ENCODE results near the gene NACC2.

NACC2 gene

GRCh38 chr9:136020206-136020605 is 74.9 kb downstream of the NACC2 start:
- DNase-seq = no peak

- DNase-seq = no peak
These were observed 75.4 kb downstream of the NACC2 start for GRCh38 chr9:136019681-136020060.

DNA sequence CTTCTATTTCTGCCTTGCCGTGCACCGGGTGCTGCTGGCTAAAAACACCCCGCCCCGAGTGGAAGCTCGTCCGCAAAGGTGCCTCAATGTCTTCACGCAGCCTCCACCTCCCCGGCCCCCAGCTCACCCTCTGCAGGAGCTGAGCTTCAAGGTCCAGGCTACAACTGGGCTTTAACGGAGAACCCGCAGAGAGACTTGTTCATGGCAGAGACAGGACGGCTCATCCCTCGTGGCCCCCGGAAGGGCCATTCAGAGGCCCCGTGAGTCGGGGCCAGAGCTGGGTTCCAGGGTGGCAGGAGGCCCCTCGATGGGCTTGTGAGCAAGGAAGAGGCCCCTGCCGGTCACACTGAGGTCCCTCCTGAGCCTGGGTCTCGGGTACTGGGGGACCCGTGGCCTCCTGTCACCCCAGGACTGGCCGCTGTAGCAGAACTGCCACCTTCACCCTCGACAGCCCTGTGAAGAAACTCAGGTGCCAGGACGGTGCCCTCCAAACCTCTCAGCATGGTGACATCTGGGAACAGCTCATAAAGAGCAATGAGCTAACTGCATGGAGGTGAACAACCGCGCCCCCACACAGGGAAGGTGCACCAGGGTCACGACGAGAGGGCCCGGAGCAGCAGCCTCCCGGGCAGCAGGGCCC is 75.9 kb downstream of the NACC2 start:
- no peak for DNase-seq

DNA sequence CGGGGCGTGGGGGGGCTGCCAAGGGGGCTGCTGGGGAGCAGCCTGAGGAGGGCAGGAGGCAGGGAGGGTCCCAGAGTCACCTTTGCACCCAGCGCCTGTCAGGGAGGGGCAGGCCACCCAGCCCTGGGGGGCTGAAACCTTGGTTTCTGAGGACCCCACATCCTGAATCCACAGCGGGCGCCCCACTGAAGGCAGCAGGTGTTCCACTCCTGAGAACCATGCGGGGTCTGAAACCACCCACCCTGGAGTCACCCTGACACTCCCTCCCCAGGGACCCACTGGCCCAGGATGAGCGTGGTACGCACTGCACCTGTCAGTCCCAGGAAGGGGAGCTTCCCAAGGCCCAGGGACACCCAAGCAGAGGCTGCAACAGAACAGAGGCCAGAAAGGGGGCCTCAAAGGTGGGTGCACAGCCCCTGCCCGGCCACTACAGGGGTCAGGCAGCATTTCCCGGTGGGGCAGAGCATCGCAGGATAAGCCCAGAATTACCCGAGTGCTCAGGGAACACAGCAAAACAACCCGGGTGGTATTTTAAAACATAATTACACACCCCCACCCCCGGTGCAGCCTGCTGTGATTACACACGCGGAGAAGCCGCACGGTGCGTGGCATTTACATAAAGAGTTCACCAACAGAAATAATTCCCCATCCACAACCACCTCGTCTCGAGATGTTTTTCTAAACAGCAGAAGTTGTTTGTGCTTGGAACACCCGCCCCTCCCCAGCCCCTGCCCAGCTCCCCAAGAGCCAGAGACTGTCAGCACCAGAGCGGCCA is 76.6 kb downstream of the NACC2 start:
- DNase-seq = no peak

DNA sequence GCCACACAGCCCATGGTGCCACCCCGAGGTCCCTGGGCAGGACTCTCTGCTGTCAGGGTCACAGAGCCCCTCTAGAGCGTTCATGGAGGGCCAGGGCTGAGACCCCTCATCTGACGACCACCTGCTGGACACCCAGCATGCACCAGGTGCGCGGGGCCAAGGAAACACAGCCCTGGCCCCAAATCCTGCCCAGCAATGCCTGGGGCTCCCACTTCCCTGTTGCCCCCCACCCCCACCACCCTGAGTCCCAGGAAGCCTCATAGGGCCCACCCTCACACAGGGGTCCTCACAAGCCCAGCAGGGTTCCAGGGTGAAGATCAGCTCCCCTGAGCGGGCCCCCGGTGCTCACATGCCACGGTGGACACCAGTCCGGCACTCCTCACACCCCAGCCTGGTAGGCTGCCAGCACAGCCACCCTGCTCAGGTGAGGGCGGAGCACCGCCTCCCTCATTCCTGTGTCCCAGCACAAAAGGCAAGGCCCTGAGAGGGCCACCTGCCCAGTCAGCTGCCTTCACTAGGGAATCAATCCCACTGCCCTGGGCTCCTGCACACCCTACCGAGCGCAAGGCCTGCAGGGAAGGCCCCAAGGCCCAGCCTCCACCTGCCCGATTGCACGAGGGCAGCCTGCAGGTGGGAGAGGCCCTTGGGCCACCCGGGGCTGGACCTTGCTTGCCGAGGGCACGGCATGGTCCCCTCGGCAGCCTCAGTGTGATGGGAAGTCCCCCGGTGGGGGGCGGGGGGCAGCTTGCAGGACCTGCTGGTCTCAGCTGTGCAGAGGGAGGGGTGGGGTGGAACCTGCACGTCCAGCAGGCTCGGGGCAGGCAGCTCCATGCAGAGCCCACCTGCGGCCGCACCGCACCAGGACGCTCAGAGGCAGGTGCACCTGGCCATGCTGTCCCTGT is 77.5 kb downstream of the NACC2 start:
- DNase-seq = no peak

DNA sequence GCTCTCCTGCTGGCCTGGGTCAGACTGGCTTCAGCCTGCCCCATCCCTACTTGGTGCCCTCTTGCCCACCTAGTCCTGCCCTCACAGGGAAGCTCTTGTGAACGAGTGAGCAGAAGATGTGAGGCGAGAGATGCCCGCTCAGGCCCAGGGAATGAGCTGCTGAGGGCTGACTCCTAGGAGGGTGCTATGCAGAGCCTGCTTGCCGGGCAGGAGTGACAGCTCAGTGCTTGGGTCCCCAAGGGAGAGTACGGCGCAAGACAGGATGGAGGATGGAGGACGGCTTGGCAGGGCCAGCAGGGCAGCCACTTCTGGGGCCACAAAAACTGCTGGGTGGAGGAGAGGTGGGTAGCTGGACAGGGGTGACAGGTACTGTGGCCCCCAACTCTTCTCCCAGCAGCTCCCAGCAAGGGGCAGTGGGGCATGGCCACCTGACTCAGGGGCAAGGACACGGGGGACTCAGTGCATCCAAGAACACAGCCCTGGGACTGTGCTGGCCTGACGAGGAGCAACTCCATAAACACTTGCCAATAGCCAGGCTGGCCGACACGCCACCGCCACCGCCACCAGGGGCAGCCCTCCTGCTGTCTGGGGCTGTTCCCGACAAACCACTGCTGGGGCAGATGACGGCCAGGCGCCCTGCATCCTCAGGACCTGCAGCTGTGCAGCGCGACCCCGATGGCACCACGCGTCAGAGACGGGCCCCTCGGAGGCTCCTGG is 78.4 kb downstream of the NACC2 start:
- DNase-seq = no peak

DNA sequence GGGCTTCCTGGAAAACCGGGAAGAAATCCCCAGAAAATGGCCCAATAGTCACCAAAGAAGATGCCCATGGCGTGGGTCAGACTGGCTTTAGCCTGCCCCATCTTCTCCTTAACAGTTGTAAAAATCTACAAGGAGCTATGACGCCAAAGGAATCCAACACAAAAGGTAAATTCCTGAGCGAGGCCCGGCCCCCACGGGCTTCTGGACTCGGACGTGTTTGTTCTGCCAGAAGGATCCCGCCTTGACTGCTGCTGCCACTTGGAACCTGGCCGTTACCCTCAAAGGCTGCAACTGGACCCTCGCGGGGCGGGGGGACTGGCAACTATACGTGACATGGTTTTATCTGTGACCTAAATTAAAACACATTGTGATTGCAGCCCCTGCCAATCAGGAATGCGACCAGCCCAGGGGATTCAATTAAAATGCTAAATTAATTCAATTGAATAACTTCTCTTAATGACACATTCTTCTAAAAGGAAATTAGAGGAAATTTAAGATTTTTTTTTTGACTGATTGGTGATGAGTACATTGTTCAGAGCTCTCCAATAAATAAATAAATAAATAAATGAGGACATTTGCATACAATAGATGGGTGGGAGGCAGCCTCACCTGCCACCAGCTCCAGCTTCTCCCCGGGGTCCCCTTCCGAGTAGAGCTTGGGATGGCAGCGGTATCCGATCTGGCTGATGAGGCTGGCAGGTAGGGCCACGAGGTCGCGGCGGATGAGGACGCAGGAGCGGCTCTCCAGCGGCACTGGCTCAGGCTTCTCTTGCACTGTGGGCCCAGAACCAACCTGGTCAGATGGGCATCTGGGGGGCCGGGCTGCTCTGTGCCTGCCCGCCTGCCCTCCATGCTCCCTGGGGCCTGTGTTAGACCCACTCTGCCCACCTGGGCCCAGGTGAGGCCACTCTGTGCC is 79.2 kb downstream of the NACC2 start:
- DNase-seq = no peak

DNA sequence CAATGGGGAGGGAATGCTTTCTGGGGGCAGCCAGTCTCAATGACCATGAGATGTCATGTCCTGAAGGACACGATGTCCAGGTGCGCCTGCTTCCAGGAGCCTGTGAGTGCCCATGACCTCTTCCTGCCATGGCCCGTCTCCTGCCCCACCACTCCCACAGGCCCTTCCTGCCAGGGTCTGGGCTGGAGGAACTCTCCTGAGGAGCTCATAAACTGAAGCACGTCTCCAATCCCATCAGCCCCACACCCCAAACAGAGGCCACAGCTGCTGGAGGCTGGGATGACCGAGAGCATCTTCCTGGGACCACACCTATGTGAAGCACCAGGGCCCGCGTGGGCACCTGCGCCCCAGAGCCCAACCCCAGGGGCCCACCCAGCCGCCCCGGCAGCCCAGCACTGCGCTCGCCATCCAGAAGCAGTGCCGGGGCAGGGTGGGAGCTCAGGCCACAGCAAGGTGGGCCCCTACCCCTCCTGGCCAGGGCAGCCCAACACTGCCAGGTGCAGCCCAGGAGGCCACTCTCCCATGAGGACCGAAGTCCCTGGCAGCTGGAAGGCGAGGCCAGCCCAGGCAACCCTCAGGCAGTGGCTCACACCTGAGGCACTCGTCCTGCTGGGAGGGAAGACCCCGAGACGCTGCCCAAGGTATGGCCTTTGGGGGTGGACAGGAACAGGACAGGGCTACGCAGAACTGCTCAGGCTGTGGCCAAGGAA is 80.0 kb downstream of the NACC2 start:
- no peak for DNase-seq

- DNase-seq = no peak
These were observed 80.8 kb downstream of the NACC2 start for GRCh38 chr9:136014147-136014923.

- no peak for DNase-seq
These were observed 81.5 kb downstream of the NACC2 start for GRCh38 chr9:136013524-136014034.

GRCh38 chr9:136013116-136013515 is 82.0 kb downstream of the NACC2 start:
- DNase-seq = no peak

- DNase-seq = no peak
These were observed 82.4 kb downstream of the NACC2 start for GRCh38 chr9:136012651-136013050.

DNA sequence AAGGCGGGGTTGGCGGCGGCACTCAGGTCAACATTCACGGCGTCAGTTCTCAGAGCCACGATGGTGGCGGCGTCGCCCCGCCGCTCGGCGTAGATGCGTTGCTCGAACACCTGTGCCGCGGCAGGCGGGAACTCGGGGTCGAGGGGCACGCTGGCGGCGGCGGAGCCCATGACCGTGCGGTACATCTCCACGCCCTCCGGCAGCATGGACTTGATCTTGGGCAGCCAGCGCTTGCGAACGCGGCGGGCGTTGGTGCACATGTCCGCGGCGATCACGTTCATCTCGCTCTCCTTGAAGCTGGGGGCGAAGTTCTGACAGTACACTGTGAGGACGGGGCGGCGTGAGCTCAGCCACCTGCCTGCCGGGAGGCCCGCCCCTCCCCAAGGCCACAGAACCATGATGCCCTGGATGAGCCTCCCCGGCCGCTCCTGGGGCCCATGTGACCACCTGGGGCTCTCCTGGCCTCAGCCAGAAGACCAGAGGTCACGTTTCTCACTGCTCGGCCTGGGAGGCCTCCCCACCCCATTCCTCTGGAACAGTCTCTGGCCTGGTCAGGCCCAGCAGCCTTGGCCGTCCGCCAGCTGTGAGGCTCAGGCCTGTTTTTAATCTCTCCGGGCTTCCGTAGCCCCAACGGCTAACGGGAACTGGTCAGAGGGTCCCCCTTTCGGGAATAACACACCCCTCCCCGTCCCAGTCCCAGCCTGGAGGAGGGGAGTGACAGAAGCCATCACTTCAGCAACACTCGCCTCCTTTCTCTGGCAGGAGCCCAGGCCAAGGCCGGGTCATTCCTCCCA is 83.2 kb downstream of the NACC2 start:
- no peak for DNase-seq

DNA sequence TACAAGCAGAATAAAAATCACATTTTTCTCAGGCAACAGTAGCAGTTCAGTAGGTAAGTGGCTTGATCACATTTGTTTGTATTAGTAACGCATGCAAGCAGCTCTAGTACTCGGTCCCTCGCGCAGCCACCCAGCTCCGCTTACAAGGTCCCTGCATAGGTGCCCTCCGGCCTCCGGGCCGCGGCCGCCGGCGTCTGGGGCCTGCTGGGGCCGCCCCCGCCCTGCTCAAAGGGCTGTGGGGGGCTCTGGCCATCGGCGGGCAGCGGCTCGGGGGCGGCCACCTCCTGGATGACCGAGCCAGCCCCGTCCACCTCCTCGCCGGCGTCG is 83.8 kb downstream of the NACC2 start:
- no peak for DNase-seq

DNA sequence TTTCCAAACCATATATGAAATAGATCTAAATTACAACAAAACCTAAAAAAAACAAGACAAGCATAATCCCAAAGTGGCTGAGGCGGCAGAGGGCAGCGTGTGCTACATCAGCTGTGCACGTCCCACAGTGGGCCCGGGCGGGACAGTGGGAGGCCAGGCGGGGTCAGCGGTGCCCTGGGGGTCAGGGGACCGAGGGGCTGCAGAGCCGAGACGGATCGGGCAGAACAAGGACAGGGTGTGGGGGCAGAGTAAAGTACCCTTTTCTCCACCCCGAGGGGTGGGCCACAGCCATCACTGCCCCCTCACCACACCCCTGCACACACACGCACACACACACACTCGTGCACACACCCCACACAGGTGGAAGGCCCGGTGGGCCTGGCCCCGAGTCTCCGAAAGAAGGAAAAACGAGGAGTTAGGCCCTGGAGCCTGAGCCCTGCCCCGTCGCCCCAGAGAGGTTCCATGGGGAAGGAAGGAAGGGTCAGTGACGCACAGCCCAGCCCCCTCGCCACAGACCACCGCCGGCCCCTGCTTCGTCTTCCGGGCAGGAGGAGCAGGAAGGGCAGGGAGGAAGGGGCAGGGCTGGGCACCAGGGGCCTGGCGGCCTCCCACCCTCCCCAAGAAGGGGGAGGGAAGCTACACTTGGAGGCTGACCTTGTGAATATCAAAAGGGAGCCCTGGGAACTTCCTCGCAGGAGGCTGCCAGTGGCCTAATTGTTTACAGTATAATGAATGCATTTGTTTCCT is 84.3 kb downstream of the NACC2 start:
- no peak for DNase-seq

GRCh38 chr9:136010176-136010575 is 84.9 kb downstream of the NACC2 start:
- no peak for DNase-seq

GRCh38 chr9:136009516-136009915 is 85.6 kb downstream of the NACC2 start:
- no peak for DNase-seq

- no peak for DNase-seq
These were observed 86.4 kb downstream of the NACC2 start for GRCh38 chr9:136008693-136008997.

Data from SW 1271 (cell line).